DND-41 (cell line): Measurements from ENCODE around the gene GSE1.

Source experiments
- ATAC-seq: fragments of 200-7000 bp; cut with Tn5 transposase; 3 replicates; pipeline ENCODE4 v1.9.1; 2021; ENCODE audit warnings: low read depth; ENCODE audit not compliant: insufficient read depth
- DNase-seq: peaks from one replicate; pipeline ENCODE4 v3.0.0-alpha.2; 2020
- H2AFZ ChIP-seq: 2 replicates; pipeline ENCODE4 v1.6.0; 2012; ENCODE audit warnings: low read depth, low read length
- H3K27ac ChIP-seq: 2 replicates; pipeline ENCODE4 v1.5.1; 2012; ENCODE audit warnings: low read length, inconsistent platforms
- H3K27me3 ChIP-seq: fragments of 200-600 bp; sonication (generic); 2 replicates; pipeline ENCODE4 v1.6.0; 2012; ENCODE audit warnings: low read length, mild to moderate bottlenecking, inconsistent platforms; ENCODE audit not compliant: insufficient read depth, poor library complexity
- H3K36me3 ChIP-seq: 2 replicates; pipeline ENCODE4 v1.5.1; 2012; ENCODE audit warnings: low read length, inconsistent platforms; ENCODE audit not compliant: insufficient read depth
- H3K4me1 ChIP-seq: 2 replicates; pipeline ENCODE4 v1.5.1; 2012; ENCODE audit warnings: mild to moderate bottlenecking, low read length; ENCODE audit not compliant: insufficient read depth
- H3K4me2 ChIP-seq: 2 replicates; pipeline ENCODE4 v1.6.0; 2012; ENCODE audit warnings: mild to moderate bottlenecking, moderate library complexity, low read length, inconsistent platforms; ENCODE audit not compliant: insufficient read depth
- H3K4me3 ChIP-seq, 2 experiments: fragments of 200-600 bp in 1 of 2; shearing (Covaris generic) in 1 of 2; 2 replicates each; pipeline ENCODE4 v1.5.1; 2012 to 2016; ENCODE audit warnings: inconsistent platforms in 2 of 2, low read length in 2 of 2, mild to moderate bottlenecking in 2 of 2, low read depth in 1 of 2, moderate library complexity in 1 of 2
- H3K79me2 ChIP-seq: 2 replicates; pipeline ENCODE4 v1.6.0; 2012; ENCODE audit warnings: low read length, inconsistent platforms; ENCODE audit not compliant: insufficient read depth
- H3K9ac ChIP-seq: 2 replicates; pipeline ENCODE4 v1.6.0; 2012; ENCODE audit warnings: low read depth, mild to moderate bottlenecking, inconsistent platforms, low read length, moderate library complexity
- H3K9me3 ChIP-seq: 2 replicates; pipeline ENCODE4 v1.5.1; 2012; ENCODE audit warnings: low read length, moderate library complexity, mild to moderate bottlenecking, inconsistent platforms; ENCODE audit not compliant: insufficient read depth, severe bottlenecking
- H4K20me1 ChIP-seq: 2 replicates; pipeline ENCODE4 v1.6.0; 2012; ENCODE audit warnings: low read length; ENCODE audit not compliant: insufficient read depth
- CTCF ChIP-seq: IDR thresholded peaks from 2 replicates; pipeline ENCODE4 v1.5.1; 2012; ENCODE audit warnings: borderline replicate concordance, low read length, moderate library complexity, mild to moderate bottlenecking; ENCODE audit not compliant: poor library complexity, severe bottlenecking; ENCODE audit errors: extremely low read depth
- EZH2 ChIP-seq: IDR thresholded peaks from 3 replicates; pipeline ENCODE4 v1.6.1; 2012; ENCODE audit warnings: borderline replicate concordance, low read depth, mild to moderate bottlenecking, moderate library complexity, low read length, inconsistent platforms; ENCODE audit not compliant: severe bottlenecking

Gene GSE1

DNA sequence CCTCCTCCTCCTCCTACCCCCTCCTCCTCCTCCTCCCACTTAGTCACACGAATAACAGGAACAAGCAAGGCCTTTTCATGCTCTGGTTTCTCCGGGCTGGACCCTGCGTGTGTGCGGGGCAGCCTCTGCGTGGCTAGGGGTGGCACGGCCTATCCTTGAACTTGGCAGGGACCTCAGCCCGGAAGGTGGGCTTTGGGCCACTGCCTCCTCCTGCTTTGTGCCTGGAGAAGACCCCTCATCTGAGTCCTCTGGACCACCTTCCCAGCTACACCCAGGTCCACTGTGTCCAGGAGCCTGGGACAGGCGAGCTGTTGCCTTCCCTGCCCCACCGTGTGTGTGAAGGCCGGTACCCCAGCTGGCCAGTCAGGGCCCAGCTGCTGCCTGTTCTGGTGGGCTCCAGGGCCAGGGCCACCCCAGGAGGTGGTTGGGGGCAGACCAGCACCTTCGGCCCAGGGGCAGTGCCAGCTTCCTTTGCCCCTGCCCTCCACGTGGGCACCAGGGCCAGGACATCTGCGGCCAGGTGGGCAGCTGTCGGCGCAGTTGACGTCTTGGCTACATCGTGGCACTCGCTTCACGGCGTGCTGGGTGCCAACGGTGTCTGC is 40.3 kb downstream of the GSE1 start:
- H2AFZ ChIP-seq = no peak overlapping the region
- 0 out of 2 replicates have a peak, but pooled peaks cover 4% of the 10 kb centered on the region for H3K79me2 ChIP-seq
- peaks cover 76% of the 10 kb centered on the region for H4K20me1 ChIP-seq
- H3K27me3 ChIP-seq = no peaks in the 10 kb centered on the region
- no peak overlapping the region; the same call in 1 of the 2 replicates for H3K27ac ChIP-seq
- H3K9ac ChIP-seq = no peak overlapping the region
- DNase-seq (no peak), ATAC-seq (no peak)
- H3K4me3 ChIP-seq = no peak overlapping the region
- no peak overlapping the region for H3K4me2 ChIP-seq
- TF ChIP-seq CTCF (no peak), EZH2 (no peak)
- peaks cover 83% of the 10 kb centered on the region for H3K36me3 ChIP-seq
- no peaks in the 10 kb centered on the region for H3K9me3 ChIP-seq
- H3K4me1 ChIP-seq = no peaks in the 10 kb centered on the region

DNA sequence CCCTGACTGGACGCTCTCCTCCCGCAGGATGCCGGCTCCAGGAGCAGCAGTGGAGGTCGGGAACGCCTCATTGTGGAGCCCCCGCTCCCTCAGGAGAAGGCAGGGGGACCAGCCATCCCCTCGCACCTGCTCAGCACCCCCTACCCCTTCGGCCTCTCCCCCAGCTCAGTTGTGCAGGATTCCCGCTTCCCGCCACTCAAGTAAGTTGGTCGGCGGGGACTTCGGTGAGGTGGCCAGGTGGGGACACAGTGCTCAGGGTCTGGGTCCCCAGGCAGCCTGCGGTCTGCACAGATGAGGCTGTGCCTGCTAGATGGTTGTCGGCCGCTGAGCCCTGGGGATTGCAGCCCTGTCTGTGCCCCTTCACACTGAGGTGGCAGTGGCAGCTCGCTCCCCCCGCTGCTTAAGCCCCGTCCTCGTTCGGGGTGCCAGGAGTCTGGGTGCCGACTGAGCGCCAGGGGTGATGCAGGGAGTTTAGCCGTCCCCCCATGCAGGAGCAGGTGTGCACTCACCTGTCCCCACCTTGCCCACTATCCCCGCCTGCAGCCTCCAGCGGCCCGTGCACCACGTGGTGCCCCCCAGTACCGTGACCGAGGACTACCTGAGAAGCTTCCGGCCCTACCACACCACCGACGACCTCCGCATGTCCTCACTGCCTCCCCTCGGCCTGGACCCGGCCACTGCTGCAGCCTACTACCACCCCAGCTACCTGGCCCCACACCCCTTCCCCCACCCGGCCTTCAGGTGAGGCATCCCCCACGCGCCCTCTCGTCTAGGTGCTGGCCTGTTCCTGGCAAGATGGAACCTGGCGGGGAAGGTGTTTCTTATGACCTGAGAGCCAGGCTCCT is 41.4 kb downstream of the GSE1 start:
- TF ChIP-seq EZH2 (no peak), CTCF (no peak)
- Histone ChIP-seq H3K4me3 (no peak overlapping the region), H3K4me2 (no peak overlapping the region), H3K4me1 (no peaks in the 10 kb centered on the region), H3K27me3 (no peaks in the 10 kb centered on the region), H3K79me2 (0 out of 2 replicates have a peak, but pooled peaks cover 4% of the 10 kb centered on the region), H2AFZ (no peak overlapping the region), H3K36me3 (peaks cover 83% of the 10 kb centered on the region), H3K27ac (no peak overlapping the region), H3K9me3 (no peaks in the 10 kb centered on the region), H3K9ac (no peak overlapping the region), H4K20me1 (peaks cover 76% of the 10 kb centered on the region)
- no peak for DNase-seq
- no peak for ATAC-seq

- Histone ChIP-seq H3K27ac (no peak overlapping the region), H3K79me2 (0 out of 2 replicates have a peak, but pooled peaks cover 4% of the 10 kb centered on the region), H4K20me1 (peaks cover 74% of the 10 kb centered on the region), H2AFZ (no peak overlapping the region), H3K4me1 (no peaks in the 10 kb centered on the region), H3K36me3 (peaks cover 83% of the 10 kb centered on the region), H3K9me3 (no peaks in the 10 kb centered on the region), H3K27me3 (no peaks in the 10 kb centered on the region), H3K4me2 (no peak overlapping the region), H3K9ac (no peak overlapping the region), H3K4me3 (no peak overlapping the region)
- no peak for ATAC-seq
- no peak for TF ChIP-seq CTCF
- TF ChIP-seq EZH2 = no peak
- DNase-seq = no peak
Measured at GRCh38 chr16:85655216-85656129, 42.4 kb downstream of the GSE1 start.
